Neutrophil (primary cell): Measurements from ENCODE around the gene ZNF653.
"Not testable (repeated sequence)": the region's sequence is repeated elsewhere in the genome, so short reads cannot be mapped to it uniquely, and the experiment has no call there.

Source experiments
- H3K27ac ChIP-seq: fragments of 200-600 bp; sonication (generic); 2 replicates; pipeline ENCODE4 v1.5.1; 2016; ENCODE audit warnings: mild to moderate bottlenecking, moderate library complexity
- H3K27me3 ChIP-seq: fragments of 200-600 bp; sonication (generic); 2 replicates; pipeline ENCODE4 v1.6.0; 2016; ENCODE audit warnings: mild to moderate bottlenecking
- H3K36me3 ChIP-seq: fragments of 200-600 bp; sonication (generic); 2 replicates; pipeline ENCODE4 v1.5.1; 2017
- H3K4me1 ChIP-seq, 2 experiments: fragments of 200-600 bp in 1 of 2; sonication (generic) in 1 of 2; 1 replicate in 1 of 2; 2 replicates in 1 of 2; pipeline versions ENCODE4 v1.5.1 to v1.6.1; 2013 to 2016; ENCODE audit warnings: low read depth in 1 of 2, low read length in 1 of 2, mild to moderate bottlenecking in 1 of 2, moderate library complexity in 1 of 2; ENCODE audit not compliant: control insufficient read depth in 1 of 2, insufficient read depth in 1 of 2
- H3K4me3 ChIP-seq, 2 experiments: fragments of 200-600 bp in 1 of 2; sonication (generic) in 1 of 2; 1 replicate in 1 of 2; 2 replicates in 1 of 2; pipeline ENCODE4 v1.5.1; 2013 to 2016; ENCODE audit warnings: low read depth in 1 of 2, low read length in 1 of 2, mild to moderate bottlenecking in 1 of 2, moderate library complexity in 1 of 2
- H3K9me3 ChIP-seq: fragments of 200-600 bp; sonication (generic); 2 replicates; pipeline ENCODE4 v1.5.1; 2016
- TF ChIP-seq, protein P1 (sequence below): fragments of 200-600 bp; sonication (generic); IDR thresholded peaks from 2 replicates; pipeline ENCODE4 v1.5.1; 2016; ENCODE audit warnings: antibody characterized with exemption

The ZNF653 gene

GRCh38 chr19:11465600-11465999 lies 40.0 kb downstream of the ZNF653 start:
- H3K9me3 ChIP-seq, result no peaks in the 10 kb centered on the region
- peaks cover 5% of the 10 kb centered on the region for H3K27me3 ChIP-seq
- H3K4me3 ChIP-seq, result no peak overlapping the region
- H3K27ac ChIP-seq, result no peak overlapping the region
- no peaks in the 10 kb centered on the region for H3K36me3 ChIP-seq
- TF ChIP-seq, protein P1, sequence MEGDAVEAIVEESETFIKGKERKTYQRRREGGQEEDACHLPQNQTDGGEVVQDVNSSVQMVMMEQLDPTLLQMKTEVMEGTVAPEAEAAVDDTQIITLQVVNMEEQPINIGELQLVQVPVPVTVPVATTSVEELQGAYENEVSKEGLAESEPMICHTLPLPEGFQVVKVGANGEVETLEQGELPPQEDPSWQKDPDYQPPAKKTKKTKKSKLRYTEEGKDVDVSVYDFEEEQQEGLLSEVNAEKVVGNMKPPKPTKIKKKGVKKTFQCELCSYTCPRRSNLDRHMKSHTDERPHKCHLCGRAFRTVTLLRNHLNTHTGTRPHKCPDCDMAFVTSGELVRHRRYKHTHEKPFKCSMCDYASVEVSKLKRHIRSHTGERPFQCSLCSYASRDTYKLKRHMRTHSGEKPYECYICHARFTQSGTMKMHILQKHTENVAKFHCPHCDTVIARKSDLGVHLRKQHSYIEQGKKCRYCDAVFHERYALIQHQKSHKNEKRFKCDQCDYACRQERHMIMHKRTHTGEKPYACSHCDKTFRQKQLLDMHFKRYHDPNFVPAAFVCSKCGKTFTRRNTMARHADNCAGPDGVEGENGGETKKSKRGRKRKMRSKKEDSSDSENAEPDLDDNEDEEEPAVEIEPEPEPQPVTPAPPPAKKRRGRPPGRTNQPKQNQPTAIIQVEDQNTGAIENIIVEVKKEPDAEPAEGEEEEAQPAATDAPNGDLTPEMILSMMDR, result no peak
- no peaks in the 10 kb centered on the region for H3K4me1 ChIP-seq

- Histone ChIP-seq H3K4me3 (no peak overlapping the region), H3K27ac (no peak overlapping the region), H3K27me3 (peaks cover 9% of the 10 kb centered on the region), H3K36me3 (no peaks in the 10 kb centered on the region), H3K9me3 (no peaks in the 10 kb centered on the region), H3K4me1 (no peaks in the 10 kb centered on the region)
- TF ChIP-seq, protein P1, result no peak
These were observed 41.0 kb downstream of the ZNF653 start for GRCh38 chr19:11464333-11465265.

DNA sequence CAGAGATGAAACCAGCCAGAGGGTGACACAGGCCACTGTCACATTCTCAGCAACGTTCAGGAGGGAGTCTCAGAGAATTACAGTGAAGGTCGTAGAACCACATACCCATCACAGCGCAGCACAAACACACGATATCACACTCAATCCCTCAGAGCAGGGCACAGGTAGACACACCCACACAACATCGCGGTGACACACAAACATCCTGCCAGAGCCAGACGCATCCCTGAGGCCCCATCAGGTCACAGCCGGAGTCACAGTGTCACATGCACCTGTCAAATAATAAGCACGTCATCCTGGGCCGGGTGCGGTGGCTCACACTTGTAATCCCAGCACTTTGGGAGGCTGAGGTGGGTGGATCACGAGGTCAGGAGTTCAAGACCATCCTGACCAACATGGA lies 42.2 kb downstream of the ZNF653 start:
- Histone ChIP-seq H3K4me1 (no peaks in the 10 kb centered on the region), H3K36me3 (no peaks in the 10 kb centered on the region), H3K9me3 (no peaks in the 10 kb centered on the region), H3K27me3 (peaks cover 12% of the 10 kb centered on the region), H3K4me3 (no peak overlapping the region), H3K27ac (no peak overlapping the region)
- TF ChIP-seq, protein P1, result no peak

- Histone ChIP-seq H3K36me3 (no peaks in the 10 kb centered on the region), H3K9me3 (no peaks in the 10 kb centered on the region), H3K4me1 (no peaks in the 10 kb centered on the region), H3K4me3 (no peak overlapping the region), H3K27me3 (peaks cover 24% of the 10 kb centered on the region), H3K27ac (no peak overlapping the region)
- TF ChIP-seq, protein P1, result no peak
These were observed 44.2 kb downstream of the ZNF653 start for GRCh38 chr19:11461453-11461852.

GRCh38 chr19:11460207-11460606 lies 45.4 kb downstream of the ZNF653 start:
- no peaks in the 10 kb centered on the region for H3K4me1 ChIP-seq
- H3K9me3 ChIP-seq, result no peaks in the 10 kb centered on the region
- TF ChIP-seq, protein P1, result peak; percentile 18
- no peak overlapping the region for H3K4me3 ChIP-seq
- no peak overlapping the region for H3K27ac ChIP-seq
- no peaks in the 10 kb centered on the region for H3K36me3 ChIP-seq
- H3K27me3 ChIP-seq, result peaks cover 33% of the 10 kb centered on the region

GRCh38 chr19:11458912-11459311 lies 46.7 kb downstream of the ZNF653 start:
- H3K9me3 ChIP-seq, H3K4me1 ChIP-seq, H3K27ac ChIP-seq, H3K4me3 ChIP-seq, H3K36me3 ChIP-seq: not testable (repeated sequence)
- peaks cover 43% of the 10 kb centered on the region for H3K27me3 ChIP-seq
